Right atrium auricular region (tissue), 2 donors: ENCODE data around the gene COMT. TPM values are rescaled to one million over a fixed set of nuclear protein-coding genes. Genes with fewer than 3 reads are reported as not detected.
"Not testable (repeated sequence)": the region's sequence is repeated elsewhere in the genome, so short reads cannot be mapped to it uniquely, and the experiment has no call there.

Experiments
- DNase-seq: peaks from one replicate; pipeline ENCODE4 v3.0.0-alpha.2; 2019; ENCODE audit warnings: low spot score
- H3K27ac ChIP-seq, 2 donors: fragments of 200-600 bp; sonication (generic); 1 replicate in 1 of 2; 2 replicates in 1 of 2; pipeline ENCODE4 v1.5.1; 2016 to 2019
- H3K27me3 ChIP-seq, 2 donors: fragments of 200-600 bp; sonication (generic); one replicate each; pipeline versions ENCODE4 v1.5.1 to v1.6.0; 2017 to 2019
- H3K36me3 ChIP-seq: fragments of 200-600 bp; sonication (generic); one replicate; pipeline ENCODE4 v1.5.1; 2016
- H3K4me1 ChIP-seq, 2 donors: fragments of 200-600 bp; sonication (generic); one replicate each; pipeline versions ENCODE4 v1.5.1 to v1.6.0; 2017 to 2019
- H3K4me3 ChIP-seq, 2 donors: fragments of 200-600 bp; sonication (generic); 1 replicate in 1 of 2; 2 replicates in 1 of 2; pipeline ENCODE4 v1.5.1; 2017 to 2019; ENCODE audit warnings: mild to moderate bottlenecking in 1 of 2, moderate library complexity in 1 of 2
- H3K9me3 ChIP-seq, 2 donors: fragments of 200-600 bp; sonication (generic); one replicate each; pipeline ENCODE4 v1.5.1; 2019
- CTCF ChIP-seq, 2 donors: fragments of 200-600 bp; sonication (generic); IDR thresholded peaks; one replicate each; pipeline ENCODE4 v1.5.1; 2019; ENCODE audit warnings: antibody characterized with exemption in 2 of 2
- total RNA-seq, 2 donors: library from RNA; depleted of rRNA; stranded (reverse); fragments of >200 nt; gene quantifications; one replicate each; pipeline ENCODE4 v1.1.0, GENCODE V29; 2016

COMT gene
- total RNA-seq, 2 donors from 2014 or later: 142 to 195 TPM

GRCh38 chr22:19930551-19931486 is 10.8 kb upstream of the COMT start:
- Histone ChIP-seq H3K27ac (no peak overlapping the region), H3K36me3 (no peaks in the 10 kb centered on the region), H3K4me1 (peaks cover 0 to 9% of the 10 kb centered on the region in 2 donors), H3K4me3 (no peak overlapping the region), H3K9me3 (no peaks in the 10 kb centered on the region), H3K27me3 (no peaks in the 10 kb centered on the region)
- no peak for TF ChIP-seq CTCF (IDR thresholded peaks at IDR 0.05)
- DNase-seq: no peak

DNA sequence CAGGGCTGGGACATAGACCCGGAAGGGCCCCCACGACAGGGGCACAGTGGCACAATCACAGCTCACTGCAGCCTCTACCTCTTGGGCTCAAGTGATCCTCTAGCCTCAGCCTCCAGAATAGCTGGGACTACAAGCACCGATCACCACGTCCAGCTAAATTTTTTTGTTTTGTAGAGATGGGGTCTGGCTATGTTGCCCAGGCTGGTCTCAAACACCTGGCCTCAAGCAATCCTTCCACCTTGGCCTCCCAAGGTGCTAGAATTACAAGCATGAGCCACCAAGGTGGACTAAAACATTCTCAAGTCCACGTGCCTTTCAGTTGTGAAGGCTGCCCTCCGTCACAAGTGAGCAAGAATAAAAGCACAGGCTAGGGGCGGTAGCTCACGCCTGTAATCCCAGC is 10.1 kb upstream of the COMT start:
- TF ChIP-seq CTCF (IDR thresholded peaks at IDR 0.05): no peak
- no peaks in the 10 kb centered on the region for H3K27me3 ChIP-seq
- H3K27ac ChIP-seq: no peak overlapping the region
- H3K9me3 ChIP-seq: no peaks in the 10 kb centered on the region
- H3K36me3 ChIP-seq: no peaks in the 10 kb centered on the region
- no peak for DNase-seq
- no peak overlapping the region for H3K4me3 ChIP-seq
- H3K4me1 ChIP-seq: peaks cover 0 to 9% of the 10 kb centered on the region in 2 donors

GRCh38 chr22:19932367-19933206 is 9.0 kb upstream of the COMT start:
- Histone ChIP-seq H3K36me3 (no peaks in the 10 kb centered on the region), H3K9me3 (no peaks in the 10 kb centered on the region), H3K4me3 (no peak overlapping the region), H3K27ac (no peak overlapping the region), H3K4me1 (peaks cover 0 to 9% of the 10 kb centered on the region in 2 donors), H3K27me3 (no peaks in the 10 kb centered on the region)
- no peak for TF ChIP-seq CTCF (IDR thresholded peaks at IDR 0.05)
- no peak for DNase-seq

DNA sequence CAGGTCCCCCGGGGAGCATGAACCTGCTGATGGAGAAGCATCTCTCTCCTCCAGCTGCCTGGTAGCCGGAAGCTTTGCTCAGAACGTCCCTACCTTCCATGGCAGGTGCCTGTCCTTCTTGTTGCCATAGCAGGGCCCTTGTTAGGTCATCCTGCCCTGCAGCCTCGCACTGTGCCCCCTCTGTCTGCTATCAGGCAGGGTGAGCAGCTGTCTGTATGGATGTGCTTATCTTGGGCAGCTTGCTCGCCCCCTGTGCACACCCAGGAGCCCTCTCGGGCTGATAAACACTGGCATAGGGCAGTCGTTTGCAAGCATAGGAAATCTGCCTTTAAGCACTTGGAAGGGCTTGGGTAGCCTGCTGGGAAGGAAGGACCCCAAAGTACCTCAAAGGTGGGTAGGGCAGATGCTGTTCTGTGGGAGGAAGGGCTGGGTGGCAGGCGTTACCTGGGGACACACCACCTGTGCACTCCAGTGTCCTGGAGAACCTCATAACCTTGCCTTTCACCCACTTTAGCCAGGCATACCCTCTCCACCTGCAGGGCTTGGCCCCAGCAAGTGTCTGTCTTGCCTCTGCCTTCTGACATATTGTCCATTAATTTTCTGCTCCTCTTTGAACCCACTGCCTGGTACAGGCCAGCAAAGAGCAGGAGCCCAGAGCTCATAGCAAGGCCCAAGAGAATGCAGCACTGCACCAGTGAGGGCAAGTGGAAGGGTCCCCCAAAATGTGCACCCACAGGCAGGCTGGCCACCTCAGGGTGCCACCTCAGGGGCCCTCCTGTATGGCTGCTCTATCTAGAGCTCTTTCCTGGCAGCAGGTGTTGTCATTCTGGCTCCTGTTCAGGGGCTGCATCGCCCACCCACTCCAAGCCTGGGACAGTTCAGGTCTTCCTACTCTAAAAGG is 8.0 kb upstream of the COMT start:
- Histone ChIP-seq H3K4me3 (no peak overlapping the region), H3K4me1 (peaks cover 0 to 9% of the 10 kb centered on the region in 2 donors), H3K27me3 (no peaks in the 10 kb centered on the region), H3K27ac (no peak overlapping the region), H3K9me3 (no peaks in the 10 kb centered on the region), H3K36me3 (no peaks in the 10 kb centered on the region)
- TF ChIP-seq CTCF (IDR thresholded peaks at IDR 0.05): no peak
- DNase-seq: no peak

GRCh38 chr22:19935123-19935718 is 6.4 kb upstream of the COMT start:
- not testable (repeated sequence) for H3K9me3 ChIP-seq, H3K27me3 ChIP-seq, H3K27ac ChIP-seq, H3K4me3 ChIP-seq, H3K4me1 ChIP-seq, DNase-seq, H3K36me3 ChIP-seq
